ENCODE results near the gene AIDA. TPM values are rescaled to one million over a fixed set of nuclear protein-coding genes. Genes with fewer than 3 reads are reported as not detected.

Gene AIDA
- total RNA-seq, 1 donor from 2014 or later = 62.3 TPM

DNA sequence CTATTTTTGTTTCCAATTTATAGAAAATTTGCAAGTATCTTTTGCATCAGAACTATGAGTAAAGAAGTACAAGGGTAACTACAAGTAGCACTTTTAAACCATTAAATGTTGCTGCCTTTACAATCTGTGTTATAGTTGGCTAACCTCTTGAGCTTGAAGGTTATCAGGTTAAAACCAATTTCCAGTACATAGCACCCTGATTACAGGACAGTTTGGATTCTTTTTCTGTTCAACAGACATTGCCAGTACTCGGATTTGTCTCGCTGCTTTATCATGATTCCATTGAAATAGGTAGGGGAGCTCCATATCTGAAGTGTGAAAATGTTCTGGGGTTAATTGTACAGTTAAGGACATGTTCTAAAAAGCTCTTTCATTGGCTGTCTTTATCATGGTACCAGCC, 54.4 kb downstream of the AIDA start:
- no peaks in the 10 kb centered on the region for H3K27me3 Mint-ChIP-seq
- no peaks in the 10 kb centered on the region for H3K4me1 Mint-ChIP-seq (ENCODE audit: low read depth)
- no peak overlapping the region for H3K27ac Mint-ChIP-seq
- peaks cover 28% of the 10 kb centered on the region for H3K36me3 Mint-ChIP-seq (ENCODE audit: insufficient read depth)
- TF ChIP-seq, protein P1, sequence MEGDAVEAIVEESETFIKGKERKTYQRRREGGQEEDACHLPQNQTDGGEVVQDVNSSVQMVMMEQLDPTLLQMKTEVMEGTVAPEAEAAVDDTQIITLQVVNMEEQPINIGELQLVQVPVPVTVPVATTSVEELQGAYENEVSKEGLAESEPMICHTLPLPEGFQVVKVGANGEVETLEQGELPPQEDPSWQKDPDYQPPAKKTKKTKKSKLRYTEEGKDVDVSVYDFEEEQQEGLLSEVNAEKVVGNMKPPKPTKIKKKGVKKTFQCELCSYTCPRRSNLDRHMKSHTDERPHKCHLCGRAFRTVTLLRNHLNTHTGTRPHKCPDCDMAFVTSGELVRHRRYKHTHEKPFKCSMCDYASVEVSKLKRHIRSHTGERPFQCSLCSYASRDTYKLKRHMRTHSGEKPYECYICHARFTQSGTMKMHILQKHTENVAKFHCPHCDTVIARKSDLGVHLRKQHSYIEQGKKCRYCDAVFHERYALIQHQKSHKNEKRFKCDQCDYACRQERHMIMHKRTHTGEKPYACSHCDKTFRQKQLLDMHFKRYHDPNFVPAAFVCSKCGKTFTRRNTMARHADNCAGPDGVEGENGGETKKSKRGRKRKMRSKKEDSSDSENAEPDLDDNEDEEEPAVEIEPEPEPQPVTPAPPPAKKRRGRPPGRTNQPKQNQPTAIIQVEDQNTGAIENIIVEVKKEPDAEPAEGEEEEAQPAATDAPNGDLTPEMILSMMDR (IDR thresholded peaks at IDR 0.05; ENCODE audit: unreplicated experiment) = no peak
- DNase-seq (ENCODE audit: low spot score, unreplicated experiment) = no peak
- H3K9me3 Mint-ChIP-seq (ENCODE audit: low read depth) = no peaks in the 10 kb centered on the region
- H3K4me3 Mint-ChIP-seq (ENCODE audit: low read depth) = no peak overlapping the region

DNA sequence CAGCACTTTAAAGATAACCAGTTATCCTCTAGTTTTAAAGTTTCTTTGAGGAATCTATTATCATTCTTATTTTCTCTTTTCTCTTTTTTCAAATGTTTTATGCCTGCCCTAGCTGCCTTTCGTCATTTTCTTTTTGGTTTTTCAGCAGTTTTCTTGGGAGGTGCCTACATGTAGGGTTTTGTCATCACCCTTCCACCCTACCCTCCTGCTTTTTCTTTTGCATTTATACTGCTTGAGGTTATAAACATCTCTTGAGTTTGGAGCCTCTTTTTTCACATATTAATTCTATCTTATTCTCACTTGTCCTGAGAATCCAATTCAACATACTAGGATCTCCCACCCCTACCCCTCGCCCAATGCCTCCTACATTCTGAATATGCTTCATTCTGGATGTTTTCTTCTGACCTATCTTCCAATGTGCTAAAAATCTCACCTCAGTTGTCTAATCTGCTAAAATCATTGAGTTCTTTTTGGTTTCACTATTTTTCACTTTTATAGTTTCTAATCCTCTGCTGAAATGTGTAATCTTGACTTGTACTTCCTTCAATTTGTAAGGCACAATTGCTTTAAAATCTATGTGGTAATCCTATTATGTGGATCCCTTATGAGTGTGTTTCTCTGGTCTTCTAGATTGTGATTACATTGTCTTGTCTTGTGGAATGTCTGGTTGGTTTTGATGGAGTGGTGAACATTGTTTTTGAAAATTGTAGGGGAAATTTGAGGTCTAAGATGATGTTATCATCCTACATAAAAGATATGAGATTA, 55.7 kb downstream of the AIDA start:
- Mint-ChIP-seq H3K36me3 (ENCODE audit: insufficient read depth) (peaks cover 31% of the 10 kb centered on the region), H3K4me1 (ENCODE audit: low read depth) (no peaks in the 10 kb centered on the region), H3K4me3 (ENCODE audit: low read depth) (no peak overlapping the region), H3K9me3 (ENCODE audit: low read depth) (no peaks in the 10 kb centered on the region), H3K27ac (no peak overlapping the region), H3K27me3 (no peaks in the 10 kb centered on the region)
- no peak for DNase-seq (ENCODE audit: low spot score, unreplicated experiment)
- TF ChIP-seq, protein P1 (IDR thresholded peaks at IDR 0.05; ENCODE audit: unreplicated experiment) = no peak

DNA sequence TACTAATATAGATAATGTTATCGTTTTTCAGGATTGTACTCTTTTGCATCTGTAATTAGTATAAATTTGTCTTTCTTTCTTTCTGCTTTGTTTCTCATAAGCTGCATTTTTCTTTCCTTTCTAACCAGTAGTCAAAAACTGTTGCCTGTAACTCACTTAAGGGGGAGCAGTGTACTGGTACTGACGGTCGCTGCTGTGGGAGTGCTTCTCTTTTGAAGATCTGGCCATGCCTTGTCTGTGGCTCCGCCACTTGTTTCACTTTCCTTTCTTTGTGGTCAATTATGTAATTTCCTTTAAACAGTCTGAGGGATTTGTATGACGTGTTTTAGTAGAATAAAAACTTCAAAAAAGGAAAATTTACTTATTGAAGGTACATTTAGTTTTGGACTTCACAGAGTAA, 57.4 kb downstream of the AIDA start:
- peaks cover 32% of the 10 kb centered on the region for H3K36me3 Mint-ChIP-seq (ENCODE audit: insufficient read depth)
- no peak overlapping the region for H3K4me3 Mint-ChIP-seq (ENCODE audit: low read depth)
- TF ChIP-seq, protein P1 (IDR thresholded peaks at IDR 0.05; ENCODE audit: unreplicated experiment) = no peak
- H3K9me3 Mint-ChIP-seq (ENCODE audit: low read depth) = no peaks in the 10 kb centered on the region
- DNase-seq (ENCODE audit: low spot score, unreplicated experiment) = no peak
- H3K4me1 Mint-ChIP-seq (ENCODE audit: low read depth) = no peaks in the 10 kb centered on the region
- H3K27me3 Mint-ChIP-seq = no peaks in the 10 kb centered on the region
- no peak overlapping the region for H3K27ac Mint-ChIP-seq

DNA sequence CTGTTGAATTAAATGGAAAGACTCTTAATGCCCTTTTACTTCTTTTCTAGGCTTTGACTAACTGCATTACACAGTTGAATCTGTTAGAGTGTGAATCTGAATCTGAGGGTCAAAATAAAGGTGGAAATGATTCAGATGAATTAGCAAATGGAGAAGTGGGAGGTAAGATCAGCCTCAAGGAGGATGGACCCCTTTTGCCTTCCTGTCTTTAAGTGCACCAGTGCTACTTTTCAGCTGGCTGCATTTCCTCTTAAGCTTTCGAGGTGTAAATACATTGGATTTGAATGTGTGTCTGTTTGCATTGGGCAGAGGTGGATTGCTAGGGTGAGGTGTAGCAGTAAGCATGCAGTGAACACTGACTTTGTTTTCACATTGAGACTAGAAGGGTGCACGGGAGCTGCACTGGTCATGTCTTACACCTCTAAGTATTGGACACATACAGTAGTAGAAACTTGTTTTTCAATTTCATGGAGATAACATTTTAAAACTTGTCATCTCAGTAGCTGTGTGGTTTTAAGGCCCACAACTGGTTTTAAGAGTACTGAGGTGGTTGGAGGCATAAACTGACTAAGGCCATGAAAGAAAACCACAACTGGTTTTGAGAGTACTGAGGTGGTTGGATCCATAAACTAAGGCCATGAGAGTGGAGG, 59.0 kb downstream of the AIDA start:
- Mint-ChIP-seq H3K9me3 (ENCODE audit: low read depth) (no peaks in the 10 kb centered on the region), H3K27me3 (no peaks in the 10 kb centered on the region), H3K4me1 (ENCODE audit: low read depth) (no peaks in the 10 kb centered on the region), H3K27ac (no peak overlapping the region), H3K4me3 (ENCODE audit: low read depth) (no peak overlapping the region), H3K36me3 (ENCODE audit: insufficient read depth) (peaks cover 28% of the 10 kb centered on the region)
- TF ChIP-seq, protein P1 (IDR thresholded peaks at IDR 0.05; ENCODE audit: unreplicated experiment) = no peak
- DNase-seq (ENCODE audit: low spot score, unreplicated experiment) = no peak

DNA sequence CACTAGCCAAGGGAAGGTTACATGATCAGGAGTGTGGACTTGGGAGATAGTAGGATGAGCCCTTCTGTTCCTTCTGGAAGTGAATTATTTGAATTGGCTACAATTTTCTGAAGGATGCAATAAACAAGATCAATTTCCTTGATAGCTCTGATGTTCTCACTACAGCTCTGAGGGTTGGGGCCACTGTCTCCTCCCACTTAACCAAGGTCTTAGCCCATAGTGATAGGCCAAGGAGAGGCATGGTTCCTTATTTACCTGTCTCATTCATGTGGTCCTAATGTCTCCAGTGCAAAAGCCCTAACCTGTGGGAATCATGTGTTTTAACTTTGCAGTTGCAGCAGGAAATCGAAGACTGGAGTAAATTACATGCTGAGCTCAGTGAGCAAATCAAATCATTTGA, 59.6 kb downstream of the AIDA start:
- Mint-ChIP-seq H3K36me3 (ENCODE audit: insufficient read depth) (peaks cover 27% of the 10 kb centered on the region), H3K27me3 (no peaks in the 10 kb centered on the region), H3K4me3 (ENCODE audit: low read depth) (no peak overlapping the region), H3K4me1 (ENCODE audit: low read depth) (no peaks in the 10 kb centered on the region), H3K9me3 (ENCODE audit: low read depth) (no peaks in the 10 kb centered on the region), H3K27ac (no peak overlapping the region)
- DNase-seq (ENCODE audit: low spot score, unreplicated experiment) = no peak
- TF ChIP-seq, protein P1 (IDR thresholded peaks at IDR 0.05; ENCODE audit: unreplicated experiment) = no peak

All from progenitor cell of endocrine pancreas (in vitro differentiated cells).